G401 (cell line): ENCODE measurements around the gene PHF1. TPM values are rescaled to one million over a fixed set of nuclear protein-coding genes. Genes with fewer than 3 reads are reported as not detected.

Source experiments
- DNase-seq: peaks from one replicate; pipeline ENCODE4 v3.0.0-alpha.2; 2015; ENCODE audit warnings: low spot score
- in situ Hi-C: cut with HindIII; loops from 2 replicates; pipeline ENCODE4 v1.10.0; 2016; ENCODE audit warnings: low sequenced_read_pairs, mixed read lengths
- total RNA-seq: library from RNA; depleted of rRNA; stranded (reverse); fragments of >200 nt; shearing (Covaris generic); gene quantifications from 2 replicates; pipeline ENCODE4 v1.2.3, GENCODE V29; 2014

Gene PHF1
- total RNA-seq, 1 experiment from 2014 or later, result 38.0 TPM

DNA sequence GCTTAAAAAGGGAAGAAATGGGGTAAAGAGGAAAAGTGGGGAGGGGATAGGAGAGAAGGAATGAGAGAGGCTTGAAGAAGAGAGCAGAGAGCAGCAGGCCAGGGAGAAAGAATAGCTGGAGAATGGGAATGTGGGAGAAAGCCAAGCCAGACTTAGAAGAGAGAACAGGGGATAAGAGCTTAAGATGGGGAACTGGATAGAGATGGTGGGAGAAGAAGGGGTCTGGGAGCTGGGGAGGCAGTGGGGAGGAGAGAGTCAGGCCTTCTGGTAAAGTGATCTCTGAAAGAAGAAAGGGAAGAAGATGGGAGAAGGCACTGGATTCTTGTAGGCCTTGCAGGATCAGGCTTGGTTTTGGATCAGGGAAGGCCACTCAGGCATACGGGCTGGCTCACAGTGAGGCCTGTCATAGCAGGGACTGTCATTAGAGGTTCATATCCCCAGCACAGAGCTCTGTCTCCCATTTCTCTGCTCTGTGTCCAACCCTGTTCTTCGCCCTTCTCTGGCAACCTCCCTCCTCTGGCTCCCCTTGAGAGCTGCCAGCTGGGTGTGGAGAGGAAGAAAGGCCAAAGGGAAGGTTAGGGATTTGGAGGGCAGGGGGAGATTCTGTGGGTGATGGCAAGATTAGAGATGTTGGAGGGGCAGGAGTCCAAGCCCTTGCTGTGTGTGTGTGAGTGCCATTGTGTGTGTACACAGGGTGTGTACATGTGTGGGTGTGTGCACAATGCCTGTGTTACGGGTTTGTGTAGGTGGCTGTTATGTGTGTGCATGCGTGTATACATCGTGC, 18.3 kb downstream of the PHF1 start:
- peak; percentile 40 for DNase-seq
- in situ Hi-C loops, result no loop called here

- in situ Hi-C loops, result no loop called here
- DNase-seq, result no peak
Observed at GRCh38 chr6:33429750-33430052, 18.9 kb downstream of the PHF1 start.

DNA sequence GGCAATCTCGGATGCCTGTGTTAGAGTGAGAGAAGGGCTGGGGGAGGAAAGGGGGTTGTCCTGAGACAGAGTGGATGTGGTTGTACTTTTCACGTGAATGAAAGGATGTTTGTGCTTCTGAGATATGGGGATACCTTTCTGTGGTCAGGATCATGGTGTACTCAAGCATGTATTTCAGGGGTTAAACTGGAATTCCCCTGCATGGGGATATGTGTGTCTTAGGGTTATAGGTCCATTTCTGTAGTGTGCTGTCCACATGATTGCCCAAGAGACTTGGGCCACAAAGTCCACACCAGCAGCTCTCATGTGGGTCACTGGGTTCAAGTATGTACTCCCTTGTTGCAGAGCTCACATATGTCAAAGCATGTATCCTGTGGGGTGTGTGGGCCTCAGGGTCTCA, 19.5 kb downstream of the PHF1 start:
- in situ Hi-C loops, result no loop called here
- no peak for DNase-seq

- in situ Hi-C loops, result no loop called here
- peak; percentile 74 for DNase-seq
Observed at GRCh38 chr6:33430991-33431879, 20.4 kb downstream of the PHF1 start.

GRCh38 chr6:33431880-33432541, 21.2 kb downstream of the PHF1 start:
- DNase-seq, result no peak
- in situ Hi-C loops, result no loop called here

DNA sequence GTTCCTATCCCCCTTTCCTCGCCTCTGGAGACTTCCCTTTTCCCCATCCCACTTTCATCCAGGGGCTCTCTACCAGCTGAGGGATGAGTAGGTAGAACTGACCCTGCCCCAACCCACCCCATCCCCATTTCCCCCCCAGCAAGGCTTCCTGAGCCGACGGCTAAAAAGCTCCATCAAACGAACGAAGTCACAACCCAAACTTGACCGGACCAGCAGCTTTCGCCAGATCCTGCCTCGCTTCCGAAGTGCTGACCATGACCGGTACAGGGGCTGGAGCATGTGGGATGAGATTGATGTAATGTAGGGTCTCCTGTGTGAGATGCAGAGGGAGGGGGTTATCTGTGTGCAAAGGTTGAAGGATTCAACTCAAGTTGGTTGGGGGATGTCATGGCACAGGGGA, 21.7 kb downstream of the PHF1 start:
- in situ Hi-C loops, result no loop called here
- DNase-seq, result no peak

GRCh38 chr6:33433001-33433543, 22.3 kb downstream of the PHF1 start:
- in situ Hi-C loops, result no loop called here

GRCh38 chr6:33433544-33434191, 22.9 kb downstream of the PHF1 start:
- in situ Hi-C loops, result no loop called here
- no peak for DNase-seq

More at GRCh38 chr6:33433001-33433543, 22.3 kb downstream of the PHF1 start:
- DNase-seq, result no peak

DNA sequence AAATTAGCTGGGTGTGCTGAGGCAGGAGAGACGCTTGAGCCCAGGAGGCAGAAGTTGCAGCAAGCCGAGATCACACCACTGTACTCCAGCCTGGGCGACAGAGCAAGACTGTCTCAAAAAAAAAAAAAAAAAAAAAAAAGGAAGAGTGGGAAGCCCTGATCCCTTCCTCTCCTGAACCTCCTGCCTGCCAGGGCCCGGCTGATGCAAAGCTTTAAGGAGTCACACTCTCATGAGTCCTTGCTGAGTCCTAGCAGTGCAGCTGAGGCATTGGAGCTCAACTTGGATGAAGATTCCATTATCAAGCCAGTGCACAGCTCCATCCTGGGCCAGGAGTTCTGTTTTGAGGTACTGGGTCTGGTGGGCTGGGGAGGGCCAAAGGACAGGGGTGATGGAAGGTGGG, 24.1 kb downstream of the PHF1 start:
- in situ Hi-C loops, result no loop called here
- DNase-seq, result no peak

- DNase-seq, result no peak
- in situ Hi-C loops, result no loop called here
Observed at GRCh38 chr6:33437666-33438065, 26.9 kb downstream of the PHF1 start.

DNA sequence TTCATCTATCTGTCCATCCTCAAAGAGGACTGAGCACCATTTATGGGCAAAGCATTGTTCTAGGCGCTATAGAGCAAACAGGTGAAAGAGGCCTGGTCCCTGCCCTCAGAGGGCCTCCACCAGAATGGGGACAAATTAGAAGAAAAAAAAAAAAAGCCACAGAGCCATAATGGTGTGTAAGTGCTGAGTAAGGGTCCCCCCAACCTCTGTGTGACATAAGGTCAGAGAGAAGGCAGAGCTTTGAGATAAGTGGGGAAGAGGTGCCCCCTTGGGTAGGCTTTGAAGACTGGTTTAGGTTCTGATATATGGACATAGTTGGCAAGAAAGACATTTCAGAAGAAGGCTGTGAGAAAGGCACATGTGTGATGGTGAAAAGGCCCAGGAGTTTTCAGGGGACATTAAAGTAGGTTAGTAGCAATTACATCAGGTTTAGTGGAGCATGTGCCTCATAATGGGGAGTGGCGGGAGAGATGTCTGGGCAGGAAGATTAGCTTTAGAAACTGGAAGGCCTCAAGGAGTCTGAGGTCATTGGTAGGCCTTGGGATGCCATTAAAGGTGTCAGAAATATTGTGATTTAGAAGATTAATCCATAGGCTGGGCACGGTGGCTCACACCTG, 28.3 kb downstream of the PHF1 start:
- in situ Hi-C loops, result no loop called here
- DNase-seq, result no peak

GRCh38 chr6:33439956-33440648, 29.3 kb downstream of the PHF1 start:
- no peak for DNase-seq
- in situ Hi-C loops, result no loop called here

DNA sequence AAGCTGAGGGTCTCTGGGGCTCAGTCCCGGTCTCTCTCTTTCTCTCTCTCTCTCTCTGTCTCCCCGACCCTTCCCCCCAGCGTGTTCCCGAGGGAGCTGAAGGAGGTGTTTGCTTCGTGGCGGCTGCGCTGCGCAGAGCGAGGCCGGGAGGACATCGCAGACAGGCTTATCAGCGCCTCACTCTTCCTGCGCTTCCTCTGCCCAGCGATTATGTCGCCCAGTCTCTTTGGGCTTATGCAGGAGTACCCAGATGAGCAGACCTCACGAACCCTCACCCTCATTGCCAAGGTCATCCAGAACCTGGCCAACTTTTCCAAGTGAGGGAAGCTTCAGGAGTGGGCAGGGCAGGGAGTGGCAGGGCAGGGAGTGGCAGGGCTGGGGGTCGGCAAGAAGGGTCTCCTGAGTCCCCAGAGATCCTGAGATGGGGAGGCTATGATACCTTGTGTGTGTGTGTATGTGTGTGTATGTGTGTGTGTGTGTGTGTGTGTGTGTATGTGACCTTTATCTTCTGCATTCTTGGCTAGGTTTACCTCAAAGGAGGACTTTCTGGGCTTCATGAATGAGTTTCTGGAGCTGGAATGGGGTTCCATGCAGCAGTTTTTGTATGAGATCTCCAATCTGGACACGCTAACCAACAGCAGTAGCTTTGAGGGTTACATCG, 30.0 kb downstream of the PHF1 start:
- in situ Hi-C loops, result no loop called here
- DNase-seq, result no peak

DNA sequence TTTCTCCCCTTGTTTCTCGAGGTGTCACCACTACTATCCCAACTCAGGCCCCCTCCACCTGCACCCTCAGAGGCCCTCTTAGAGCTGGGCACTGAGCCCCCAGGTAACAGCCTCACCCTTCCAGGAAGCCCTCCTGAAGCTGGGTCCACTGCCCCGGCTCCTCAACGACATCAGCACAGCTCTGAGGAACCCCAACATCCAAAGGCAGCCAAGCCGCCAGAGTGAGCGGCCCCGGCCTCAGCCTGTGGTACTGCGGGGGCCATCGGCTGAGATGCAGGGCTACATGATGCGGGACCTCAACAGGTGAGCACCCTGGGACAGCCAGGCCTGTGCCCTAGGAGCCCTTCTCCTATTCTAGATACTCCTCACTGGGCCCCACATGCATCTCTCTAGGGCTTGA, 30.6 kb downstream of the PHF1 start:
- in situ Hi-C loops, result no loop called here
- no peak for DNase-seq

DNA sequence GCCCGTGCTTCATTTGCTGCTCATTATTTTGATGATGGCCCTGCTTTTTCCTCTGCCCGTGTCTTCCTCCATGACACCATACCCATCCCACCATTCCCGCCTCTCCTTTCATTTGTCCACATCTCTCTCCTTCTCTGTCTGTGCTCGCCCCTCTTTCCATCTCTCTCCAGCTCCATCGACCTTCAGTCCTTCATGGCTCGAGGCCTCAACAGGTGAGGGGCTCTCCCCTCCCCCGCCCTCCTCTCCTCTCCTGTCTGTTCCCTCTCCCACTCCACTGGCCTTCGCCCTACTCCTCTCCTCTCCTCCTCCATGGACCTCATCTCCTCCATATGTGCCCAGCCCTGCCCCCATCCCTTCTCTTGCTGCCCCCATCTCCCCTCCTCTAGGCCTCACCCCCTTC, 31.5 kb downstream of the PHF1 start:
- in situ Hi-C loops, result no loop called here
- DNase-seq, result no peak

GRCh38 chr6:33443025-33443424, 32.2 kb downstream of the PHF1 start:
- DNase-seq, result no peak
- in situ Hi-C loops, result no loop called here

GRCh38 chr6:33443619-33444504, 33.0 kb downstream of the PHF1 start:
- in situ Hi-C loops, result no loop called here

More at GRCh38 chr6:33443619-33444504, 33.0 kb downstream of the PHF1 start:
- DNase-seq, result no peak
